GM12878 (cell line): Measurements from ENCODE around the gene CERT1. TPM values are rescaled to one million over a fixed set of nuclear protein-coding genes. Genes with fewer than 3 reads are reported as not detected.

Source experiments
- ATAC-seq: fragments of 200-7000 bp; cut with Tn5 transposase; 3 replicates; pipeline ENCODE4 v1.9.1; 2020; ENCODE audit warnings: mild to moderate bottlenecking, moderate library complexity
- BruUV-seq: library from RNA; stranded (reverse); fragments of 400-500 nt; replicated peaks from 2 replicates; lab custom pipeline; 2021; lab: Mats Ljungman, UMichigan
- CTCF ChIA-PET: fragments of 300-600 bp; sonication (Branson Sonifier 250); formaldehyde crosslinking; extraction: SDS; loops from one replicate; lab custom pipeline; 2021; ENCODE audit warnings: inconsistent platforms; lab: Yijun Ruan, JAX
- POLR2A ChIA-PET: fragments of 350-600 bp; formaldehyde crosslinking; extraction: SDS; loops from one replicate; lab custom pipeline; 2021; ENCODE audit warnings: inconsistent platforms; lab: Charles Lee
- RAD21 ChIA-PET: fragments of 300-600 bp; sonication (Branson Sonifier 250); formaldehyde crosslinking; loops from one replicate; lab custom pipeline; 2023; ENCODE audit warnings: antibody characterized with exemption; ENCODE audit not compliant: unreplicated experiment; lab: Charles Lee
- SMC1A ChIA-PET: fragments of 300-600 bp; sonication (Branson Sonifier 250); formaldehyde crosslinking; loops from one replicate; lab custom pipeline; 2023; ENCODE audit not compliant: unreplicated experiment, uncharacterized antibody; lab: Charles Lee
- DNase-seq: peaks from one replicate; pipeline ENCODE4 v3.0.0-alpha.2; 2011; ENCODE audit warnings: low read depth, low spot score
- FAIRE-seq: peaks from 3 replicates; lab custom pipeline; 2011; peaks lifted over from hg19 to GRCh38; lab: Jason Lieb, UNC
- H2AFZ ChIP-seq: 2 replicates; pipeline ENCODE4 v1.6.0; 2011; ENCODE audit warnings: low read depth, low read length, control low read depth; ENCODE audit not compliant: control insufficient read depth
- H3K27ac ChIP-seq: 2 replicates; pipeline ENCODE4 v1.5.1; 2011; ENCODE audit warnings: control low read depth; ENCODE audit not compliant: control insufficient read depth, insufficient read depth
- H3K27me3 ChIP-seq, 2 experiments: replicated peaks in 1 of 2; 2 replicates each; pipeline versions ENCODE4 v1.6.0 to v1.6.1; 2011; ENCODE audit warnings: low read length in 1 of 2; ENCODE audit not compliant: control insufficient read depth in 2 of 2, insufficient read depth in 2 of 2
- H3K36me3 ChIP-seq, 2 experiments: 2 replicates each; pipeline ENCODE4 v1.5.1; 2011; ENCODE audit warnings: low read length in 1 of 2; ENCODE audit not compliant: control insufficient read depth in 2 of 2, insufficient read depth in 2 of 2
- H3K4me1 ChIP-seq: 2 replicates; pipeline ENCODE4 v1.6.1; 2011; ENCODE audit warnings: mild to moderate bottlenecking, low read length, moderate library complexity, mixed read lengths; ENCODE audit not compliant: control insufficient read depth, insufficient read depth
- H3K4me2 ChIP-seq: 2 replicates; pipeline ENCODE4 v1.6.0; 2011; ENCODE audit warnings: control low read depth; ENCODE audit not compliant: control insufficient read depth, insufficient read depth
- H3K4me3 ChIP-seq: fragments of 200-600 bp; sonication (generic); 2 replicates; pipeline ENCODE4 v1.5.1; 2016
- H3K79me2 ChIP-seq: 2 replicates; pipeline ENCODE4 v1.6.0; 2011; ENCODE audit warnings: low read length; ENCODE audit not compliant: control insufficient read depth, insufficient read depth
- H3K9ac ChIP-seq: 2 replicates; pipeline ENCODE4 v1.8.0; 2011; ENCODE audit warnings: low read length, control low read depth, mixed read lengths; ENCODE audit not compliant: control insufficient read depth, insufficient read depth
- H3K9me3 ChIP-seq: replicated peaks from 3 replicates; pipeline ENCODE4 v1.5.1; 2011; ENCODE audit warnings: mild to moderate bottlenecking, low read length; ENCODE audit not compliant: control insufficient read depth, insufficient read depth
- H4K20me1 ChIP-seq: 2 replicates; pipeline ENCODE4 v1.6.0; 2011; ENCODE audit not compliant: control insufficient read depth, insufficient read depth
- CUX1 ChIP-seq: IDR thresholded peaks from 2 replicates; pipeline ENCODE4 v1.6.1; 2012; ENCODE audit warnings: improper control_type of control experiment, low read depth, low read length; ENCODE audit not compliant: insufficient replicate concordance
- GATAD2B ChIP-seq: fragments of 450-650 bp; conservative IDR thresholded peaks from 2 replicates; pipeline ENCODE4 v1.6.1; 2017; ENCODE audit warnings: low read depth, mild to moderate bottlenecking, moderate library complexity
- POLR2A ChIP-seq: IDR thresholded peaks from 2 replicates; pipeline ENCODE4 v1.6.1; 2011; ENCODE audit warnings: low read depth, mild to moderate bottlenecking, low read length
- WGBS: methylation state at CpG from one replicate; pipeline ENCODE4 v1.1.6; 2016; ENCODE audit warnings: low lambda C conversion rate; ENCODE audit not compliant: insufficient replicate concordance, insufficient coverage; ENCODE audit errors: missing lambda C conversion rate; 5-methylcytosine and 5-hydroxymethylcytosine counted together
- in situ Hi-C: fragments of 300-500 bp; cut with MboI; formaldehyde crosslinking; loops from 9 replicates; pipeline ENCODE4 v1.14.3; 2018; ENCODE audit warnings: mixed read lengths
- intact Hi-C: fragments of 100-400 bp; cut with micrococcal nuclease; formaldehyde crosslinking; loops from one replicate; pipeline ENCODE4 v1.14.2; 2022; ENCODE audit not compliant: unreplicated experiment
- polyA plus RNA-seq, 11 experiments: library from polyadenylated mRNA; depleted of rRNA in 4 of 11; unstranded in 6 of 11; stranded (reverse) in 5 of 11; fragments of >200 nt; fragmentation: Nextera tagmentation in 4 of 11; fragmentation: Illumina TruSeq in 1 of 11; extraction: Ambion mirVana in 4 of 11; extraction: Trizol in 1 of 11; gene quantifications; 1 replicate in 1 of 11; 2 replicates in 10 of 11; pipeline versions ENCODE4 v1.2.1 to v1.2.3, GENCODE V29; 2011 to 2016; ENCODE audit warnings: inconsistent platforms in 2 of 11, missing spikeins in 2 of 11, low read depth in 1 of 11
- total RNA-seq, 4 experiments: library from RNA; depleted of rRNA in 3 of 4; stranded (reverse); fragments of >200 nt in 3 of 4; fragmentation: Illumina TruSeq in 1 of 4; extraction: Trizol in 1 of 4; gene quantifications; 2 replicates each; pipeline versions ENCODE4 v1.2.1 to v1.2.3, GENCODE V29; 2013 to 2021

The CERT1 gene
- total and polyA plus RNA-seq, 10 of the 15 experiments (the other 5 are each of a cell fraction or from before 2014, with no cell fraction given): 7.7 to 36.7 (median 25.6) TPM

- ChIA-PET POLR2A (no interaction called here), RAD21 (no interaction called here), SMC1A (no interaction called here), CTCF (no interaction called here)
- Histone ChIP-seq H3K27ac (no peak overlapping the region), H3K36me3 (peaks cover 5 to 21% of the 10 kb centered on the region in 2 experiments), H3K4me2 (no peak overlapping the region), H3K9ac (no peak overlapping the region), H3K9me3 (no peaks in the 10 kb centered on the region), H3K4me1 (no peaks in the 10 kb centered on the region), H2AFZ (no peak overlapping the region), H3K79me2 (no peaks in the 10 kb centered on the region), H3K27me3 (no peaks in the 10 kb centered on the region), H3K4me3 (no peak overlapping the region), H4K20me1 (no peaks in the 10 kb centered on the region)
- no TSS peak for BruUV-seq
- ATAC-seq (no peak), FAIRE-seq (no peak), DNase-seq (no peak)
- WGBS: 100% methylated on average over 1 of the region's 1 CpG
- TF ChIP-seq CUX1: no peak
- TF ChIP-seq POLR2A: no peak
- TF ChIP-seq GATAD2B: no peak
- in situ Hi-C loops: no loop called here
- intact Hi-C loops: no loop called here
Measured at GRCh38 chr5:75380099-75380498, 131.3 kb downstream of the CERT1 start.
